Lung (tissue), 12 donors: ENCODE data around the gene RXRA. TPM values are rescaled to one million over a fixed set of nuclear protein-coding genes. Genes with fewer than 3 reads are reported as not detected.

Experiments used
- ATAC-seq: fragments of 200-7000 bp; cut with Tn5 transposase; one replicate; pipeline ENCODE4 v1.9.1; 2020; ENCODE audit warnings: moderate number of reproducible peaks; ENCODE audit not compliant: insufficient read depth, low FRiP score
- DNase-seq, 3 donors: peaks; one replicate each; pipeline ENCODE4 v3.0.0-alpha.2; 2013 to 2017
- H3K27ac ChIP-seq, 2 donors: one replicate each; pipeline ENCODE4 v1.5.1; 2013; ENCODE audit warnings: mild to moderate bottlenecking in 2 of 2, moderate library complexity in 2 of 2, control low read depth in 1 of 2, inconsistent platforms in 1 of 2, low read depth in 1 of 2, low read length in 1 of 2
- H3K27me3 ChIP-seq, 3 donors: one replicate each; pipeline ENCODE4 v1.5.1; 2013; ENCODE audit warnings: low read length in 2 of 3; ENCODE audit not compliant: control insufficient read depth in 3 of 3, insufficient read depth in 3 of 3
- H3K36me3 ChIP-seq, 4 donors: one replicate each; pipeline ENCODE4 v1.5.1; 2013; ENCODE audit warnings: low read length in 4 of 4, mild to moderate bottlenecking in 1 of 4, moderate library complexity in 1 of 4; ENCODE audit not compliant: control insufficient read depth in 4 of 4, insufficient read depth in 4 of 4
- H3K4me1 ChIP-seq, 5 donors: one replicate each; pipeline ENCODE4 v1.5.1; 2013; ENCODE audit warnings: low read length in 5 of 5, mild to moderate bottlenecking in 2 of 5, moderate library complexity in 1 of 5; ENCODE audit not compliant: control insufficient read depth in 5 of 5, insufficient read depth in 5 of 5
- H3K4me3 ChIP-seq: one replicate; pipeline ENCODE4 v1.5.1; 2013; ENCODE audit warnings: mild to moderate bottlenecking, control low read depth, moderate library complexity
- H3K9ac ChIP-seq, 2 donors: one replicate each; pipeline ENCODE4 v1.5.1; 2013; ENCODE audit warnings: low read length in 2 of 2, control low read depth in 1 of 2; ENCODE audit not compliant: insufficient read depth in 1 of 2
- H3K9me3 ChIP-seq, 4 donors: one replicate each; pipeline ENCODE4 v1.5.1; 2013; ENCODE audit warnings: low read length in 3 of 4, mild to moderate bottlenecking in 1 of 4, moderate library complexity in 1 of 4; ENCODE audit not compliant: control insufficient read depth in 4 of 4, insufficient read depth in 3 of 4
- WGBS, 2 donors: extraction: QIAGEN DNeasy Blood & Tissue Kit; methylation state at CpG; one replicate each; pipeline ENCODE4 v1.1.7; 2013; 5-methylcytosine and 5-hydroxymethylcytosine counted together
- polyA plus RNA-seq, 2 donors: library from polyadenylated mRNA; stranded (reverse); fragments of 200-250 nt; gene quantifications; one replicate each; pipeline ENCODE4 v1.2.1, GENCODE V29; 2013
- total RNA-seq, 2 donors: library from RNA; depleted of rRNA in 1 of 2; stranded (reverse); fragments of >200 nt in 1 of 2; gene quantifications; one replicate each; pipeline ENCODE4 v1.2.1, GENCODE V29; 2014 to 2021
- TF ChIP-seq, protein P1 (sequence below): IDR thresholded peaks from 2 replicates; pipeline ENCODE4 v1.5.1; 2012; ENCODE audit warnings: mild to moderate bottlenecking; ENCODE audit errors: control extremely low read depth, extremely low read depth
- donor health status: control.
- donor health status: control.
- donor health status: Bipolar disorder and iron deficiency.
- donor health status: healthy.
- donor health status: DM: yes; HTN: yes; CAD: no.

Gene RXRA
- total and polyA plus RNA-seq, 4 donors = 24.2 to 85.2 (median 52.2) TPM

GRCh38 chr9:134441227-134442084 lies 115.2 kb downstream of the RXRA start:
- TF ChIP-seq, protein P1, sequence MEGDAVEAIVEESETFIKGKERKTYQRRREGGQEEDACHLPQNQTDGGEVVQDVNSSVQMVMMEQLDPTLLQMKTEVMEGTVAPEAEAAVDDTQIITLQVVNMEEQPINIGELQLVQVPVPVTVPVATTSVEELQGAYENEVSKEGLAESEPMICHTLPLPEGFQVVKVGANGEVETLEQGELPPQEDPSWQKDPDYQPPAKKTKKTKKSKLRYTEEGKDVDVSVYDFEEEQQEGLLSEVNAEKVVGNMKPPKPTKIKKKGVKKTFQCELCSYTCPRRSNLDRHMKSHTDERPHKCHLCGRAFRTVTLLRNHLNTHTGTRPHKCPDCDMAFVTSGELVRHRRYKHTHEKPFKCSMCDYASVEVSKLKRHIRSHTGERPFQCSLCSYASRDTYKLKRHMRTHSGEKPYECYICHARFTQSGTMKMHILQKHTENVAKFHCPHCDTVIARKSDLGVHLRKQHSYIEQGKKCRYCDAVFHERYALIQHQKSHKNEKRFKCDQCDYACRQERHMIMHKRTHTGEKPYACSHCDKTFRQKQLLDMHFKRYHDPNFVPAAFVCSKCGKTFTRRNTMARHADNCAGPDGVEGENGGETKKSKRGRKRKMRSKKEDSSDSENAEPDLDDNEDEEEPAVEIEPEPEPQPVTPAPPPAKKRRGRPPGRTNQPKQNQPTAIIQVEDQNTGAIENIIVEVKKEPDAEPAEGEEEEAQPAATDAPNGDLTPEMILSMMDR = no peak
- Histone ChIP-seq H3K4me1 (peaks cover 0 to 35% (median 16%) of the 10 kb centered on the region in 5 donors), H3K9ac (no peak overlapping the region), H3K4me3 (no peak overlapping the region), H3K27me3 (no peaks in the 10 kb centered on the region), H3K9me3 (no peaks in the 10 kb centered on the region), H3K36me3 (peaks cover 0 to 13% (median 5%) of the 10 kb centered on the region in 4 donors), H3K27ac (no peak overlapping the region)
- 63 to 76% methylated on average over 26 of the region's 26 CpGs for WGBS, 2 donors
- DNase-seq (no peak), ATAC-seq (no peak)

GRCh38 chr9:134442085-134442474 lies 115.8 kb downstream of the RXRA start:
- no peak overlapping the region for H3K9ac ChIP-seq
- DNase-seq (peak; percentile 53 to 63 (median 59)), ATAC-seq (no peak)
- 3 to 6% methylated on average over 12 of the region's 12 CpGs for WGBS, 2 donors
- H3K9me3 ChIP-seq = no peaks in the 10 kb centered on the region
- no peak overlapping the region for H3K27ac ChIP-seq
- TF ChIP-seq, protein P1 = no peak
- peaks cover 0 to 29% (median 10%) of the 10 kb centered on the region in 5 donors for H3K4me1 ChIP-seq
- H3K4me3 ChIP-seq = no peak overlapping the region
- H3K27me3 ChIP-seq = no peaks in the 10 kb centered on the region
- peaks cover 0 to 6% (median 2%) of the 10 kb centered on the region in 4 donors for H3K36me3 ChIP-seq

- TF ChIP-seq, protein P1 = no peak
- no peak for ATAC-seq
Observed at GRCh38 chr9:134442486-134443173, 116.4 kb downstream of the RXRA start.

More at GRCh38 chr9:134442486-134443173, 116.4 kb downstream of the RXRA start:
- H3K9ac ChIP-seq = no peak overlapping the region
- no peaks in the 10 kb centered on the region for H3K9me3 ChIP-seq
- no peak overlapping the region for H3K27ac ChIP-seq
- no peaks in the 10 kb centered on the region for H3K27me3 ChIP-seq
- DNase-seq = peak; percentile 44 to 55 (median 54)
- H3K4me3 ChIP-seq = no peak overlapping the region
- WGBS, 2 donors = 22 to 30% methylated on average over 20 to 21 of the region's 21 CpGs
- peaks cover 0 to 23% (median 9%) of the 10 kb centered on the region in 5 donors for H3K4me1 ChIP-seq
- H3K36me3 ChIP-seq = peaks cover 0 to 2% (median 0%) of the 10 kb centered on the region in 4 donors
